Measurements from ENCODE around the gene NR4A3.

The NR4A3 gene

GRCh38 chr9:99783799-99784198 lies 37.9 kb upstream of the NR4A3 start:
- H3K4me3 ChIP-seq (ENCODE audit: control insufficient read depth, low read depth, low read length) = no peak overlapping the region
- no peak for TF ChIP-seq CTCF (conservative IDR thresholded peaks at IDR 0.05; ENCODE audit: control insufficient read depth, insufficient read depth, low read depth, low read length)
- no peak for DNase-seq (ENCODE audit: low read depth)

- DNase-seq (ENCODE audit: low read depth) = no peak
- no peak overlapping the region for H3K4me3 ChIP-seq (ENCODE audit: control insufficient read depth, low read depth, low read length)
- no peak for TF ChIP-seq CTCF (conservative IDR thresholded peaks at IDR 0.05; ENCODE audit: control insufficient read depth, insufficient read depth, low read depth, low read length)
Observed at GRCh38 chr9:99785010-99785590, 36.6 kb upstream of the NR4A3 start.

- no peak for TF ChIP-seq CTCF (conservative IDR thresholded peaks at IDR 0.05; ENCODE audit: control insufficient read depth, insufficient read depth, low read depth, low read length)
- no peak for DNase-seq (ENCODE audit: low read depth)
- no peak overlapping the region for H3K4me3 ChIP-seq (ENCODE audit: control insufficient read depth, low read depth, low read length)
Observed at GRCh38 chr9:99787556-99787955, 34.1 kb upstream of the NR4A3 start.

GRCh38 chr9:99793528-99793927 lies 28.2 kb upstream of the NR4A3 start:
- no peak for DNase-seq (ENCODE audit: low read depth)
- no peak overlapping the region for H3K4me3 ChIP-seq (ENCODE audit: control insufficient read depth, low read depth, low read length)
- TF ChIP-seq CTCF (conservative IDR thresholded peaks at IDR 0.05; ENCODE audit: control insufficient read depth, insufficient read depth, low read depth, low read length) = no peak

GRCh38 chr9:99796231-99796630 lies 25.5 kb upstream of the NR4A3 start:
- no peak for DNase-seq (ENCODE audit: low read depth)
- no peak overlapping the region for H3K4me3 ChIP-seq (ENCODE audit: control insufficient read depth, low read depth, low read length)
- no peak for TF ChIP-seq CTCF (conservative IDR thresholded peaks at IDR 0.05; ENCODE audit: control insufficient read depth, insufficient read depth, low read depth, low read length)

- DNase-seq (ENCODE audit: low read depth) = no peak
- H3K4me3 ChIP-seq (ENCODE audit: control insufficient read depth, low read depth, low read length) = no peak overlapping the region
- no peak for TF ChIP-seq CTCF (conservative IDR thresholded peaks at IDR 0.05; ENCODE audit: control insufficient read depth, insufficient read depth, low read depth, low read length)
Observed at GRCh38 chr9:99801775-99802174, 19.9 kb upstream of the NR4A3 start.

- no peak for TF ChIP-seq CTCF (conservative IDR thresholded peaks at IDR 0.05; ENCODE audit: control insufficient read depth, insufficient read depth, low read depth, low read length)
Observed at GRCh38 chr9:99803694-99804093, 18.0 kb upstream of the NR4A3 start.

More at GRCh38 chr9:99803694-99804093, 18.0 kb upstream of the NR4A3 start:
- peak; percentile 70 for DNase-seq (ENCODE audit: low read depth)
- no peak overlapping the region for H3K4me3 ChIP-seq (ENCODE audit: control insufficient read depth, low read depth, low read length)

Measured in fibroblast of mammary gland (primary cell).